Inflammatory macrophage treated with lipopolysaccharide for 4 hours (primary cell): ENCODE data around the gene GALNT18.
A peak's percentile ranks its signal among the peaks of the same experiment; 100 is the strongest.

Experiments used
- DNase-seq: peaks from one replicate; pipeline ENCODE4 v3.0.0-alpha.2; 2020

GALNT18 gene

DNA sequence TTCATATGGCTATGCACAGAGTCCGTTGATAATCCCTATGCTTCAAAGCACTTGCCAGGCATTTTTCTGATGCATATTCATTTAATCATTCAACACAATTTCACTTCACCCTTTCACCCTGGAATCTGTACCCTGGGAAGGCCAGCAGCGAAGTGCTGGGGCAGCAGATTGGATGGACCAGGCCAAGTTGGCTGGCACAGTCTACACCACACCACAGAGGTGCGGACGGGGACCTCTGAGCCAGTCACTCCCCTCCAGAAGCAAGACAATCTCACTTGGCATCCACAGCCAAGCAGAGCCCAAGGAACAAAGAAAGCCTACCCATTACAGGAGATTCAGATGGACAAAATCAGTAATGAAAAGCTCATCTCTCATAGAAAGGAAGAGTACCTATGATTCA, 130.2 kb downstream of the GALNT18 start:
- DNase-seq: no peak

DNA sequence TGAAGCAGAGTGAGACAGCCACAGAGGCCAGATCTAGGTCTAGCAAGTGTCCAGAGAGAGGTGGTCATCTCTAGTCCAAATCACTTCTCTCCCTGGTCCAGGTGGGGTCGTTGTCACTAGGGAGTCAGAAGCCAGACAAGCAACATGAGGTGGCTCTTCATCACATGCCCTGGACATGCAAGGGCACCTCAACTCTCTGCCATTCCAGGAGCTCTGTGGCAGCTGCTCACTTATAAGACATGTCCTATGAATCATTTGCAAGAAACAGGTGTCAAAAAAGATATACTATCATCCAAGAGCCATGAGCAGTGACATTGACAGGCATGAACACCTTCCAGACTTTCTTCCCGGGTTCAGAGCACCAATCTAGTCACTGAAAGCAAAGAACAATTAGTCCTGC, 130.8 kb downstream of the GALNT18 start:
- DNase-seq: no peak

DNA sequence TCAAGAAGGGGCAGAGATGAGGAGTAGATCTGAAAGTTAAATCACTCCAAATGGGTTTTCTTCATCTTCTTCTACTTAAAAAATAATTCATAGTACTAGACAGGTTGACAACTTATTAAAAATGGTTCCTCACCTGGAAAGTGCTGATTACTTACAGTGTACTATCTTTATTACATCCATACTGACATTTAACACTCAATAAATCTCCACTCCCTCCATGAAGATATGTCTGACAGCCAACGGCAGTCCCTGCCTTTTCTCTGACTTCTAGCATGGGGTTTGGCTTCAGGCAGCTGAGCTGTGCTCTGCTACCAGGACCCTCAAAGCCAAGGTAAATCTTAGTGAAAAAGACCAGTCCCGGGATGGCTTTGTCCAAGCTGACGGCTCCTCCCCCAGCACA, 135.4 kb downstream of the GALNT18 start:
- no peak for DNase-seq

DNA sequence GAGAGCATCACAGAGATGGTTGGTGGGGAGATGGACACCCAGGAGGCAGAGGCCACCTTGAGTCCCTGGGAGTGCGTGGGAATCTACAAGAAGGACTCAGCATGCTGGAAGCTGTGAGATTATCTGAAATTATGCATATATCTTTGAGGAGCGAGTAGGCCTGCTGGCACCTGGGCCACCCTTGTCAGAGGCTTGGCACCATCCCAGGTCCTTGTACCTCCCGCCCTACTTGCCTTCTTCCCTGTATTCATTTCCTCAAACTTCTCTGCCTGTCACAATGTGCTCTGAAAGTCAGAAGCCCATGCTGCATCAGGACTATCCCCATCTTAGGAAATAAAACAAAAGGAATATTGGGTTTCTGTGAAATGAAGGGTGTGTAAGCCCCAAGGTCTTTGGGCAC, 135.8 kb downstream of the GALNT18 start:
- no peak for DNase-seq

DNA sequence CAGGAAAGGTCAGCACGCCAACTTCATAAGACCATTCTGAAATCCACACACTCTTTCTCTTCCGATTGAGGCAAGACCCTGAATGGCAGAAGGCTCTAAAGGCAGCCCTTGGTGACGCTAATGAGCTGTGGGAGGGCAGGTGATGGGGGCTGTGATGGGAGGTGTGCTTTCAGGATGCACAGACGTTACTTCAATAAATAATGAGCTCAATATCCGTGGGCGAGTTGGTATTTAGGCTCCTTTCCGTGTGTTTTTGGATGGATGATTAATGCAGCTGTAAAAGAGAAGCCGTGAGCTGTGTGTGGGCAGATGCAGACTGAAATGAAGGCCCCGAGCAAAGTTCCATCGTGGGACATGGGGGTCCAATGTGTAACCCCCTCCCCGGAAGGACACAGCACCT, 138.2 kb downstream of the GALNT18 start:
- DNase-seq: no peak

DNA sequence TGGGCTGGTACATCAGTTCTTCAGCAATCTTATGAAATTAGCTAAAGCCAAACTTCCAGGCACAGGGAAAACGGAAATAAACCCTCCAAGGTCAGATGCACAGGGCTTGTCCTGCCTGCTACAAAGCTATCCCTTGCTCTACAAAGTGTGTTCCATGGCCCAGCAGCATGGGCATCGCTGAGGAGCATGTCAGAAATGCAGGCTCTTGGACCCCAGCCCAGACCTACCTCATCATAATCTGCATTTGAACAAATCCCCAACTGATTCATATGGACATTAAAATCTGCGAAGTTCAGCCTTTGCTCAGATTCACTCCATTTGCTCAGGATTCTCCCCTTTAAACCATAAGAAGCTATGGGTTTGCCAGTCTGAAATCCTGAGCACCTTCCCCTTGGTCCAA, 139.1 kb downstream of the GALNT18 start:
- DNase-seq: no peak

DNA sequence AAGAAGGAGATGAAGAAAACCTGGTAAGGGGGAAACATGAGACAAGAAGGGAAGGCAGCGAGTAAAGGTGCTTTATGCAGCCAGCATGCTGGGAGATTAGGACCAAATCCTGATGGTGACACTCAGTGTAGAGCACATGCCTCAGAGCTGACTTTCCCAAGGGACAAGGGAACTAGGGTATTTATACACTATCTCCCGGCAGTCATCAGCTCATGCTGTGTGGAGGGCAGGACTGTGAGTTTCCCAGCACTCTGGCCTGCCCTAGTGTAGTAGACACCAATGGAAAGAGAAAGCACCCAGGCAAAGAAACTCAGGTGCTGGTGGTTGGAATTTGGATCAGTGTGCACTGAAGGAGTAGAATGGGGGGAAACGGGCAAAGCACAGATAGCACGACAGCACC, 140.4 kb downstream of the GALNT18 start:
- no peak for DNase-seq

DNA sequence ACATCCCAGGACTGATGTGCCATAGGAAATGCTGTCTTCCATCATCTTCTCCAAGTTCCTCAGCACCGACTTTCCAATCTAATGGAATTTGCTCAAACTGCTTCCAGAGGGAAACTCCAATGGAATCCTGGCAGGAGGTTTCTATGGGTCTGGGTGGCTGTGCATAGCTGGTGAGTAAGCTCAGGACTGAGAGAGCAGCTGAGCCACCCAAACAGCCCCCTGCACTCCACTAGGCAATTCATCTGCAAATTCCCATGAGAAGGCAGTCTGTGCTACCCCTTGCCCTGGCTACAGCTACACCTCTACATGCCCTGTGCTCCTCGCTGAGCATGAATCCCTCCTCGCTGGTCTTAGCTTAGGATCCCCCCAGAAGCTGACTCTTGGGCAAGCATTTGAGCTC, 140.8 kb downstream of the GALNT18 start:
- DNase-seq: no peak

DNA sequence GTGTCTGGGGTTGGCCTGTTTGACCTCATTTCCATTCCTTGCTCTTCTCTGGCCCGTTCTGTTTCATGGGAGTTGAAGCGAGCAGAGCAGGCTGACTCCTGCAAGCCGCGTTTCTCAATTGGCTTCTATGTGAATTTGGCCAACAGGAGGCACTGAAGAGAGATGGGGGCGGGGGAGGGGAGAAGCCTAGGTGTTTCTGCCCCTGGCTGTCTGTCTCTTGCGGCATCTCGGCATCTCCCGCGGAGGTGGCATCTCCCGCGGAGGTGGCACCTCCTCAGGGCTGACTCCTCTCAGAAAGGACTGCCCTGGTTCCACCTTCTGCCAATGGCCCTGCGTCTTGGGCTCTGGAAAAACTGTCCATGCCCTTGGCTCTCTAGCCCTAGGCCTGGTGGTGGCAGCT, 143.1 kb downstream of the GALNT18 start:
- DNase-seq: no peak

DNA sequence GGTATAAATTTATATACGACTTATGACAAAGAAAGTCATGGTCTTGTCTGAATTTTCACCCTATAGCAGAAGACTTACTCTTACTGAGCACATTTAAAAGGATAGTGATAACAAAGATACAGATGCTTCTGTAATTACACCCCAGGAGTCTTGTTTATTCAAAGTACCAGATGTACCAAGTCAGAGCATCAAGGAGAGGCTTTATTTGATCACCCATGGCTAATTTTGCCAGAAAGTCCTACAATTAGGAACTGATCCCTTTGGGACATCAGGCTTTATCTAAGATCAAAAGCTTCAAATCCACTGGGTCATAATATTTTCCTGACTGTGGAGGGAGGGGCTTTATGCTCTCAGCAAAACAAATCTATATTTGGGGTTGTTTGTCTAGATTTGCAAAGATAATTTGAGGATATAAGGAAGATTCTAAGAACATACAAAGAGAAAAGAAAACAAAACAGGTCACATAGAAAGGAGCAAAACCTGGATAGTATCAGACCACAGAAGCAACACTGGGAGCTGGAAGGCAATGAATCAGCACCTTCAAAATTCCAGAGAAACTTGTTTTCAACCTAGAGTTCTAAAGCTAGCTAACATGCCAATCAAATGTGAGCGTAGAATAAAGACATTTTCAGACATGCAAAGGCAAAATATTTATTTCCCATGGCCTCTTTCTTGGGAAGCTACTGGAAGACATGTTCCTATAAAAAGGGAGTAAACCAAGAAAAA, 143.9 kb downstream of the GALNT18 start:
- no peak for DNase-seq

DNA sequence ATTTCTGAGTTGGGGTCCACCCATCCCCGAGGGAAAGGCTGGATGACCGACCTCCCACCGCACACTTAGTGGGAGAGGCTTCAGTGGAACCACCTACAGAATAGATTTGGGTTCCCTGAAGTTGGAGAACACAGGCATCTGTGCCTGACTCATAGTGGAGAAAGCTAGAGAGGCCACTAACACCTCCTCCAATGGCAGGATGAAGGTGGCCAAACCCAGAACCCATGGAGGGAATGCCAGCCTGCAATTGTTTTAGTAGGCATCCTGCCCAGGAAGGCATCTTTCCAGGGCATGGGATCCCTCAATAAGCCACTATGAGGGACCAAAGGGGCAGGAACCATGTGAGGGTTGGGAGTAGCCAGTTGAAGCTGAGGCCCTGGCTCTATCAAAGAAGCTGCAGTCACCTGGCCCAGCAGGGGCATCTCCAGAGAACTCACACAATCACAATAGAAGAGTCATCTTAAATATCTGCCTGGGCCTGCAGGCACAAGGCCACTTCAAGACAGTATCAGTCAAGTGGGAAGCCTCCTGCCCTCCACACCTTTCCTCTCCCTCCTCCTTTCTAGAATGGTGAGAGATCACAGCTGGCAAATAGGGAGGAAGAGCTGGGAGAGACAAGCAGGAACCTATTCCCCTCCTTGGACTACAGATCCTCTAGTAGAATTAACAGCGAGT, 144.7 kb downstream of the GALNT18 start:
- DNase-seq: no peak

DNA sequence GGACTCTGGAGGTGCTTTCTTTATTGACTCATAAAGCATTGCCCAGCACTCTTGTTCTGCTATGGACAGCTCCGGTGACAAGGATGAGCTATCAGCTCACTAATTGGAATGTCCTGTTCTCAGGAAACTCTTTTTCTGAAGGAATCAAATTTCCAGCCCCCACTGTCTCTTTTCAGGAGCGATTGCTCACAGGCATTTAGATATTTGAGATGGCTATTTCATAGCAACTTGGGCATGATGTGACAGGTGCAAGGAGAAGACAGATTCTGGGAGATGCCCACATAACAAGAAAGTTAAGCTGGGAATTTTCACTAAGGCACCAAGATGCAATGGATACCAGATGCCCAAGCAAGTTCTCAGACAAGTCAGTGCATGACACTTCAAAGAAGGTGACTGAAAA, 145.3 kb downstream of the GALNT18 start:
- DNase-seq: no peak

DNA sequence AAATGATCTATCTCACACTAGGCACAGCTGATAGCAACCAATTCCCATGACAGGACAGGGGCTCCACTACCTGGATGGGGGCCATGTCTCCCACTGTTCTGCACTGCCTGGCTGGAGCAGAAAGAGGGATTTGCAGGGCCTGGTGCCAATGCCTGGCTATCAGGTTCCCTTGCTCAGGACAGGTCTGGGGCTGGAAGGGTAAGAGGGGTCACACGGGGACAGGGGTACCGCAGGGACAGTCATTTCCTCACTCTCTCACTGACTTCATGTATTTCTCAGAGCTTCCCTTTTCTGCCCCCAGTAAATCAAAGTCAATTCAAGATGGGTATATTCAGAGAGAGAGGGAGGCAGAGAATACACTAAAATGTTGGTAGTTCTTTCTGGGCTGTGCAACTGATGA, 149.7 kb downstream of the GALNT18 start:
- peak; percentile 6 for DNase-seq

DNA sequence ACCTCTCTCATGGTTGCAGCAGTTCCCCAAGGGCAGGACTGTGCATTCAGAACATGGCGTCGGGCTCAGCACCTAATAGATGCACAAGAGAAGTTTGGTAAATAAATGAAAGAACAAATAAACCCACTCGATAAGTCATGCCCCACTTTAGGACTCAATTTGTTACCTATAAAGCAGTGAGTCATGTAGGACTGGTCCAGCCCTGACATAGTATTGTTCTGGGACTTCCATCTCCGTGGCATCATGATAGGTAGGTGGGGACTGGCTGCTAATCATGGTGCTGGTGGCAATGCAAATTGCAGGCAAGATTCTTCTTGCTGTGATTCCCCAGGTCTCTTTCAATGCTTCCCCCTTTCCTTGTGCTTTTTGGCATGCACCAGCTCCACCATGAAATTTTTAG, 150.6 kb downstream of the GALNT18 start:
- DNase-seq: no peak

DNA sequence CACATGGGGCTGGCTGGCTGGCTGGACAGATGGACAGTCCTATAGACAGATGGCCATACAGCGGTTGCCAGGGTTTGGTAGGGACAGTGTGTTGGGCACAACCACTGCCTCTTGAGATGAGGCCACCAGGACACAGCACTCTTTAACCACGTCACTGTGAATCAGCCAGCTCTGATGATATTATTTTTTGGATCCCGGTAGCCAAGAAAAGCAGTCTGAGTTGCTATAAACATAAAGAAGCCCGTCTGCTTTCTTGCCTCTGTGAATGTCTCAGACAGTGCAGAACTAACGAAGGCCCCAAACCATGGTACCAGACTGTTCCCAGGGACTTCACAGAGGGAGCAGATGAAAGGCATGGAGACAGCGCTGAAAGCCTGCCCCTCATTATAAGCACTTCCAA, 152.9 kb downstream of the GALNT18 start:
- DNase-seq: no peak

DNA sequence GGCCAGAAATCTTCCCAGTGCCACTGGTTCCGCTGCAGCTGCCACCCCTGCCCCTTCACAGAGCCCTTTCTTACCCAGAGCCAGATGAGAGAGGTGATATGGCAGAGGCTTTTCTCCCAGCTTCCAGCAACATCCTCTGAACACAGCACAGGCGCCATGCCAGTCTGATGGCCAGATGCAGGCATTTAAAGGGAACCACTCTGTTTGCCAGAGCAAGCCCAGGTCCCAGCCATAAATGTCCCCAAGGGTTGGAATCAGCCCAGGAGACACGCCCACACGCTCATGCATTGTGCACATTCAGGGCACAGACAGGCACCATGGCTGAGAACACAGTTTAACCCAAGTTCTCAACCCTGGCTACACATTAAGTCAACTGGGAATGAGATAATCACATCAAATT, 154.5 kb downstream of the GALNT18 start:
- DNase-seq: no peak

DNA sequence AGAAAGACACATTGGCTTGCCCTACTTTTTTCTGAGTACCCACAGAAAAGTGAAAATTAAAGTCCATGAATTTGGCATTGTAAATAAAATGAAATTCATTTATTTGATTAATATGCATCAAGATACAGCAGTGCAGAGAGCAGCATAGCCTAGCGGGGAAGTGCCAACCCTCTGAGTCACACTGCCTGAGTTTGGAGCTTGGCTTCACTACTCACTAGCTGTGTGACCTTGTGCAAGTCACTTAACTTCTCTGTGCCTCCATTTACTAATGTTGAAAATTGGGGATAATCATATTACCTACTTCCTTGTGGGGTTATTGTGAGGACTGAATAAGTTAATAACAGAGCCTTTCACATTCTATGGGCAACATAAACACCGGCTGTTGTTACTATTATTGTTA, 157.2 kb downstream of the GALNT18 start:
- no peak for DNase-seq

DNA sequence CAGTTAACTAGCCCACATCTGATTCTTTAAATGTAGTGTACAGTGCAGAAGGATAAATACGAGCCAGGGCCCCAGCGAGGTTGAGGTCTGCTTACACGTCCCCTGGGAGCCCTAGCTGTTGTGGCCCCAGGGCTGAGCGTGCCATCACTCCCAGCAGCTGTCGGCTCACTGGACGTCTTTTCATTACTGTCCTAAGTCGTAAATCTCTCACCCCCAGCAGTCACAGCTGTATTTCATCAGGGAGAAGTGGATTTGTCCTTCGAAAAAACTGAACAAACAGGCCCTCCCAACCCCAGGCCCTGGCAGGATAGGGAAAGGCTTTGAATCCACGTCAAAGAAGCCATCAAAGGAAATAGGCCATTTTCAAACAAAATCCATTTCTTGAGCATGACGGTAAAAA, 158.4 kb downstream of the GALNT18 start:
- DNase-seq: no peak

DNA sequence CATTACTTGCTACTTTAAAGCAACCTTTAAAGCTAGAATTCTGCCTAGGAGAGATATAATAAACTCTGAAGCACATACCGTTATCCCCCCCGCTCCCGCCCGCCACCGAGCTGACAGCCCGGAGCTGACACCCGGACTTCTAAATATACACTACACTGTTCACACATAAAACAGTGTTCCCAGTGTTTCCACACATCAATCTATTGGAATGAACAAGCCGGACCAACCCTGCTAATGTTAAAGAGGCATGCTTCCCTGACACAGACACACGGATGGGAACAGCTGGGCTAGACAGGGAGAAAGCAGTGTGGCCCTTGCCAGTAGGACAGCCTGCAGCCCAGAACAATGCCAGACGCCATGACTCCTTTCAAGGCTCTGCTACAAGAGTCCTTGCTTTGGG, 160.3 kb downstream of the GALNT18 start:
- DNase-seq: no peak

DNA sequence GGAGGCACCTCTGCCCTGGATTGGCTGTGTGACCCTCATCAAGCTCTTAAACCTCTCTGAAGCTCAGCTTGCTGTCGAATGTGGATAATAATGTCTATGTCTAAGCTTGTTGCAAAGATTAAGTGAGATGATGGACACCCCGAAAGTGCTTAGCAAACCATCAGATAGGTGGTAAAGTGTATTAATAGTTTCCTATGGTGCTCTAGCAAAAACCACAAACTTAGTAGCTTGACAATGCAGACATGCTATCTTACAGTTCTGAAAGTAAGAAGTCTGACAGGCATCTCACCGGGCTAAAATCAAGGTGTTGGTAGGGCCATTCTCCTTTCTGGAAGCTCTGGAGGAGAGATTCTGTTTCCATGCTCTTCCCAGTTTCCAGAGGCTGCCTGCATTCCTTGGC, 162.2 kb downstream of the GALNT18 start:
- no peak for DNase-seq

DNA sequence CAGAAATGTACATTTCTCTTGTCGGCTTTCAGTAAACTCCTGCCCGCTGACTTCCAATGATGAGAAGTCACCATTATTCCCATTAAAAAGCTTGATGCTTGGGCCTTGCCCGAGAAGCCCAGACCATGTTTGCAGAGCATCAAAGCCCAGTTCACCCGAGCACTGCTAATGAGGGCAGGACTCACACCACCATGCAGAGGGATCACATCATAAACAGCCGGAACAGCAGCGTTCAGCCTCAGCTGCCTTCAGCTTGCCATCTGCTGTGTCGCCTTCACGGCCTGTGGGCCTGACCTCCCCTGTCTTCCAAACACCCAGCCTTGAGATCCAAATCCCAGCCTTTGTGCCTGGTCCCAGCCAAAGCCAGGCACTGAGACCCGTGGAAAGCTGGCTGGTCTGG, 163.3 kb downstream of the GALNT18 start:
- DNase-seq: no peak

DNA sequence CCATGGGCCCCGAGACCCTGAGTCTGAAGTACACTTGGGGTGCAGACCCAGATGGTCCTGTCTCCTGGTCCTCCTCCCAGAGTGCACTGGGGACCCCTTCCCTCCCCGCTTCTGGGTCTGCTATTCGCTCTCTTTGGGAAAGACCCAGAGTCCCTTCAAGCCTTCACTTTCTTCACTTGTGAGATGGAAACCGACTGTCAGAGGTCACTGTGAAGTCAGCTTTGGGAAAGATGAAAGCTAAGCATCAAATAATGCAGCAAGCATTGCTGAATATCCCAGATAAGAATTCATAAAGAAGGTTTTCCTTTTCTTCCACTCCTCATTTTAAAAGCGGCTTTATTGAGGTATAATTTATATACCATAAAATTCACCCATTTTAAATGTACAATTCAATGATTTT, 163.8 kb downstream of the GALNT18 start:
- no peak for DNase-seq

DNA sequence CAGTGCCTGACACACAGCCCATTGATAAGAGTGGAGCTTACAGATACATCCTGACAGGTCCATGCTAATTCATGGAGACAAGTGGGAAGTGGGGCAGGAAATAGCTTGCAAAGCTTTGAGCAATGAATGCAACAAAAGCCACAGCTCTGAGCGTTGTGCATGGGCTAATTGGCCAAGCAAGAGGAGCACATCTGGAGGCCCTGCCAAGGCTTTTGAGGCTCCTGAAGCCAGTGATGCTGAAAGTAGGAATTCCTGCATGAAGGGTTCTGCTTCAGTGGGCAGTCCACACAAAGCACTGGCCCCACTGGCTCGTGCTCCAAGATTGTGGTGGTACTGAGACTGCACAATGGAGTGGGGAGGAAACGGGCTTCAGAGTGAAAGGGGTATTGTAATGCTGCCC, 164.9 kb downstream of the GALNT18 start:
- DNase-seq: no peak

DNA sequence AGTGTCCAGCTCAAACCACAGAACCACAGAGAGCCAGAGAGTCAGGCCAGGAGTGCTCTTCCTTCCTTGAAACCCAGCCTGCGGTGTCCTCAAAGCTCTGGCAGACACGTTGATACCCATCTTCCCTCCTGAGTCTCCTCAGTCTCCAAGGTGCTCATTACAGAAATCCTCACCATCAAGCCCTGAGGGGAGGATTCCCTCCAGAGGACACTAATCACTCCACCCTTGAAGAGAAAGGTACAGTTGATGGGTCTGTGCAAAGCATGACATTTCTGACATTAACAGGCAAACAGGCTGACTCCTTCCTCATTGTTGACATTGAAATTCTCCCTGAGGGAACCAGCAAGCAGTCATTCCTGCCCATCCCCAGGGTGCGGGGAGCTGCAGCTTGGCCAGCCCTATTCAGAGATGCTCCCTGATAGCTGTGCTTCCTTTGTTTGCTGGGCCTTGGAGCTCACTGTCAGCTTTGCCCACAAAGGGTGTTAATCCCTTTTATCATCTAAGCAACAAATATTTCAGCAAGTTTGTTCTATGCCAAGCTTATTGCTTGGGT, 167.1 kb downstream of the GALNT18 start:
- no peak for DNase-seq

DNA sequence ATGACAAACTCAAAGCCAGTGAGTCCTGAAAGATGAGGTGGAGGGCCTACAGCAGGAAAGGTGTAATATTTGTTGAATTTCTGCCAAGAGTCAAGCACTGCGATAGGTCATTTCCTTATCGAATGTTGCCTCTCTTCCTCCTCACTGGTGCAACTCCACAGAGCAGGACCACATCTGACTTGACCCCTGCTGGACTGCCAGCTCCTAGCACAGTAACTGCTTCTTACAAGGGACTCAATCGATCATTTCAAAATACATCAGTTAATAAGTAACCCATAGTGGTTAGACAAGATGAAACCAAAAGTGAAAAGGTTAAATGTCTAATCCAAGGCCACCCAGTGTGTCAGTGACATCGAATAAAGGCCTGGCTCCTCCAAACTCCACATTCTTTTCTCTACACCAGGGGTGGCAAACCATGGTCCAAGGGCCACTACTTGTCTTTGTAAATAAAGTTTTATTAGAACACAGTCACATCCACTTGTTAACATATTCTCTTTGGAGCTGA, 170.3 kb downstream of the GALNT18 start:
- peak; percentile 15 for DNase-seq
